Measurements from ENCODE around the gene HAUS7. TPM values are rescaled to one million over a fixed set of nuclear protein-coding genes. Genes with fewer than 3 reads are reported as not detected.

HAUS7 gene
- polyA plus RNA-seq, 6 donors from 2014 or later, result 16.0 to 30.6 (median 19.3) TPM

DNA sequence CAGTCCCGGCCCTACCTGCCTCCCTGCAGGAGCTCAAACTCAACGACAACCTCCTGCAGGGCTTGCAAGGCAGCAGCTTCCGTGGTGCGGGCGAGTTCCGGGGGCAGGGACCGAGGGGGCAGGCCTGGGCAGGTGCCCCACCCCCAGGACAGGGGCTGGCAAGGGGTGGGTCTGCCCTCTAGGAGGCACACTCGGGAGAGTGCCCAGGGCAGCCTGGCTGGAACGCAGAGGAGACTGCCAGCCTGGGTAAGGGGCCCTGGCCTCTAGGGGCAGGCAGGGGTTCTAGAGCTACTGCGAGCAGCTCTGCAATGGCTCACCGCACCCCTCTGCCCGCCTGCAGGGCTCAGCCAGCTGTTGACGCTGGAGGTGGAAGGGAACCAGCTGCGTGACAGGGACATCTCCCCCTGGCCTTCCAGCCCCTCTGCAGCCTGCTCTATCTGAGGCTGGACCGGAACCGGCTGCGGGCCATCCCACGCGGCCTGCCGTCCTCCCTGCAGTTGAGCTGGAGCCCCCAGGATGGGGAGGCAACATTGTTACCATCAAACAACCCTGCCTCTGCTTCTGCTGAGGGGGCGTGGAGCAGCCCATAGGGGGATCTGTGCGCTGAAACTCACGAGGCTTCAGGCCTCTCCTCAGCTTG, 12.1 kb upstream of the HAUS7 start:
- Mint-ChIP-seq H3K4me3 (no peak overlapping the region), H3K36me3 (no peaks in the 10 kb centered on the region), H3K27ac (no peak overlapping the region), H3K4me1 (no peaks in the 10 kb centered on the region), H3K9me3 (no peaks in the 10 kb centered on the region), H3K27me3 (peaks cover 0 to 12% (median 10%) of the 10 kb centered on the region in 3 donors)
- no peak for ATAC-seq (ENCODE audit: low read depth in 2 of 2)
- DNase-seq, result no peak

GRCh38 chrX:153481043-153481442, 10.7 kb upstream of the HAUS7 start:
- no peaks in the 10 kb centered on the region for H3K36me3 Mint-ChIP-seq
- no peak for DNase-seq
- no peaks in the 10 kb centered on the region for H3K4me1 Mint-ChIP-seq

GRCh38 chrX:153478746-153479145, 8.4 kb upstream of the HAUS7 start:
- ATAC-seq (ENCODE audit: low read depth in 2 of 2), result no peak
- H3K4me3 Mint-ChIP-seq, result no peak overlapping the region
- no peaks in the 10 kb centered on the region for H3K36me3 Mint-ChIP-seq
- H3K27me3 Mint-ChIP-seq, result peaks cover 0 to 12% (median 10%) of the 10 kb centered on the region in 3 donors
- DNase-seq, result no peak
- no peaks in the 10 kb centered on the region for H3K9me3 Mint-ChIP-seq
- H3K27ac Mint-ChIP-seq, result no peak overlapping the region
- H3K4me1 Mint-ChIP-seq, result peaks cover 0 to 3% (median 3%) of the 10 kb centered on the region in 3 donors

More at GRCh38 chrX:153481043-153481442, 10.7 kb upstream of the HAUS7 start:
- H3K27ac Mint-ChIP-seq, result no peak overlapping the region
- no peaks in the 10 kb centered on the region for H3K9me3 Mint-ChIP-seq
- peaks cover 0 to 12% (median 10%) of the 10 kb centered on the region in 3 donors for H3K27me3 Mint-ChIP-seq
- no peak overlapping the region for H3K4me3 Mint-ChIP-seq
- no peak for ATAC-seq (ENCODE audit: low read depth in 2 of 2)

GRCh38 chrX:153477901-153478300, 7.5 kb upstream of the HAUS7 start:
- peaks cover 0 to 3% (median 3%) of the 10 kb centered on the region in 3 donors for H3K4me1 Mint-ChIP-seq
- no peaks in the 10 kb centered on the region for H3K36me3 Mint-ChIP-seq
- peak overlapping the region in 1 of 6 donors; percentile 41 for H3K27ac Mint-ChIP-seq
- DNase-seq (no peak), ATAC-seq (ENCODE audit: low read depth in 2 of 2) (no peak)
- H3K9me3 Mint-ChIP-seq, result no peaks in the 10 kb centered on the region
- no peak overlapping the region for H3K4me3 Mint-ChIP-seq
- peaks cover 0 to 12% (median 10%) of the 10 kb centered on the region in 3 donors for H3K27me3 Mint-ChIP-seq

GRCh38 chrX:153477364-153477857, 7.0 kb upstream of the HAUS7 start:
- H3K27ac Mint-ChIP-seq, result no peak overlapping the region
- DNase-seq, result no peak
- no peak for ATAC-seq (ENCODE audit: low read depth in 2 of 2)
- H3K27me3 Mint-ChIP-seq, result peaks cover 0 to 12% (median 10%) of the 10 kb centered on the region in 3 donors
- H3K4me3 Mint-ChIP-seq, result no peak overlapping the region
- H3K4me1 Mint-ChIP-seq, result peaks cover 0 to 3% (median 3%) of the 10 kb centered on the region in 3 donors
- H3K9me3 Mint-ChIP-seq, result no peaks in the 10 kb centered on the region
- no peaks in the 10 kb centered on the region for H3K36me3 Mint-ChIP-seq

DNA sequence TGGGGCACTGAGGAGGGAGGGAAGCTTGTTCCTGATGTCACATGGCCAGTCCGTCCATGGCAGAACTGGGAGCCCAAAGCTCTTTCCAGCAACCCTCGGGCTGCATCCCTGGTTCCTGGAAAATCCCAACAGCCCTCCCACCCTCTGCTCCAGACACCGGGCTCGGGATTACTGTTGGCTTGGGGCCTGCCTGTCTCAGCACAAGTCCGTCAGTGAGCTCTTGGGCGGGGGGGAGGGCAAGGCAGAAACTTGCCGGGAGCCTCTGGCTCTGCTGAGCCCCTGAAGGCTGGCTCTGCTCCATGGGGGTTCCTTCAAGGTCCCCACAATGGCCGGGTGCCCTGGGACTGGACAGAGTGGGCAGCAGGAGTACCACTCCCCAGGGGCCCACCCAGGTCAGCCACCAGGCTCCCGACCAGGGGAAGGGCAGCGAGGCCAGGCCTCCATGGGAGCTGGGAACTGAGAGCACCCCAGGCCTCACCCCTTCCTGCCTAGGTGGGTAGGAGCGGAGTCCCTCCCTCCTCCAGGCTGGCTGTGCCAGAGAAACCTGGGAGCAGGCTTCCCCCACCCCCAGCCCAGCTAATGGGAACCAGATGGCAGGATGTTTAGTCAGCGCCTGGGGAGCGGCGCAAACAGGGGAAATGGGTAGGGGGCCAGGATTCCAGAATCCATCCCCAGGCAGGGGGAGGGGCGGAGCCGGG, 6.4 kb upstream of the HAUS7 start:
- no peak overlapping the region for H3K4me3 Mint-ChIP-seq
- H3K36me3 Mint-ChIP-seq, result no peaks in the 10 kb centered on the region
- peaks cover 0 to 3% (median 3%) of the 10 kb centered on the region in 3 donors for H3K4me1 Mint-ChIP-seq
- no peak overlapping the region for H3K27ac Mint-ChIP-seq
- no peak for ATAC-seq (ENCODE audit: low read depth in 2 of 2)
- H3K27me3 Mint-ChIP-seq, result peaks cover 0 to 12% (median 10%) of the 10 kb centered on the region in 3 donors
- DNase-seq, result no peak
- no peaks in the 10 kb centered on the region for H3K9me3 Mint-ChIP-seq

- Mint-ChIP-seq H3K27ac (no peak overlapping the region), H3K4me1 (peaks cover 0 to 6% (median 3%) of the 10 kb centered on the region in 3 donors), H3K36me3 (no peaks in the 10 kb centered on the region), H3K4me3 (peak overlapping the region in 4 of 8 donors; percentile 42 to 86 (median 62)), H3K27me3 (peaks cover 0 to 12% (median 10%) of the 10 kb centered on the region in 3 donors), H3K9me3 (peaks cover 0 to 1% (median 0%) of the 10 kb centered on the region in 7 donors)
- DNase-seq, result no peak
- ATAC-seq (ENCODE audit: low read depth in 2 of 2), result no peak
Observed at GRCh38 chrX:153475751-153476281, 5.4 kb upstream of the HAUS7 start.

GRCh38 chrX:153475271-153475670, 4.9 kb upstream of the HAUS7 start:
- DNase-seq (no peak), ATAC-seq (ENCODE audit: low read depth in 2 of 2) (no peak)
- no peak overlapping the region for H3K27ac Mint-ChIP-seq
- peaks cover 0 to 12% (median 10%) of the 10 kb centered on the region in 3 donors for H3K27me3 Mint-ChIP-seq
- H3K36me3 Mint-ChIP-seq, result no peaks in the 10 kb centered on the region
- peak overlapping the region in 7 of 8 donors; percentile 53 to 86 (median 65) for H3K4me3 Mint-ChIP-seq
- H3K9me3 Mint-ChIP-seq, result peaks cover 0 to 1% (median 0%) of the 10 kb centered on the region in 7 donors
- peaks cover 0 to 7% (median 3%) of the 10 kb centered on the region in 3 donors for H3K4me1 Mint-ChIP-seq

- DNase-seq (peak; percentile 33), ATAC-seq (ENCODE audit: low read depth in 2 of 2) (no peak)
- Mint-ChIP-seq H3K27me3 (peaks cover 0 to 12% (median 10%) of the 10 kb centered on the region in 3 donors), H3K4me1 (peaks cover 0 to 7% (median 4%) of the 10 kb centered on the region in 3 donors), H3K4me3 (peak overlapping the region in 2 of 8 donors; percentile 65), H3K27ac (no peak overlapping the region), H3K36me3 (no peaks in the 10 kb centered on the region), H3K9me3 (peaks cover 0 to 1% (median 0%) of the 10 kb centered on the region in 7 donors)
Observed at GRCh38 chrX:153474718-153475117, 4.3 kb upstream of the HAUS7 start.

DNA sequence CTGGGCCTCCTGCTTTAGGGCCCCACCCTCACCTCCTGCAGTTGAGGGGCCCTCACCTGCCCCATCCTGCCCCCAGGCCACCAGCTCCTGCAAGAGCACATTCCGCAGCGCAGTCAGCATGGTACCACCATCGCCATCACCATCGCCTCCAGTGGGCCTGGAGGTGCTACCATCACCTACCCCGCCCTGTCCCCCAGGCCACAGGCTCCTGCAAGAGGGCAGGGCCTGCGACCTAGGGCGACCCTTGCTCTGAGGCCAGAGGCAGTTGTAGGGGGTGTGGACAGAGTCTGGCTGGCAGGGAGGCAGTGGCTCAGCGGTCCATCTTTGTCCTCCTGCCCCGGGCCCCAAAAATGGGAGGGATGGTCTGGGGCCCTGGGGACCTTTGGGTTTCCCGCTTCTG, 3.9 kb upstream of the HAUS7 start:
- DNase-seq, result no peak
- H3K27ac Mint-ChIP-seq, result no peak overlapping the region
- H3K36me3 Mint-ChIP-seq, result no peaks in the 10 kb centered on the region
- peaks cover 0 to 1% (median 0%) of the 10 kb centered on the region in 7 donors for H3K9me3 Mint-ChIP-seq
- ATAC-seq (ENCODE audit: low read depth in 2 of 2), result no peak
- H3K27me3 Mint-ChIP-seq, result peaks cover 0 to 12% (median 10%) of the 10 kb centered on the region in 3 donors
- H3K4me1 Mint-ChIP-seq, result peaks cover 0 to 12% (median 7%) of the 10 kb centered on the region in 3 donors
- H3K4me3 Mint-ChIP-seq, result peak overlapping the region in 6 of 8 donors; percentile 29 to 73 (median 64)

GRCh38 chrX:153473126-153473525, 2.8 kb upstream of the HAUS7 start:
- ATAC-seq (ENCODE audit: low read depth in 2 of 2), result no peak

DNA sequence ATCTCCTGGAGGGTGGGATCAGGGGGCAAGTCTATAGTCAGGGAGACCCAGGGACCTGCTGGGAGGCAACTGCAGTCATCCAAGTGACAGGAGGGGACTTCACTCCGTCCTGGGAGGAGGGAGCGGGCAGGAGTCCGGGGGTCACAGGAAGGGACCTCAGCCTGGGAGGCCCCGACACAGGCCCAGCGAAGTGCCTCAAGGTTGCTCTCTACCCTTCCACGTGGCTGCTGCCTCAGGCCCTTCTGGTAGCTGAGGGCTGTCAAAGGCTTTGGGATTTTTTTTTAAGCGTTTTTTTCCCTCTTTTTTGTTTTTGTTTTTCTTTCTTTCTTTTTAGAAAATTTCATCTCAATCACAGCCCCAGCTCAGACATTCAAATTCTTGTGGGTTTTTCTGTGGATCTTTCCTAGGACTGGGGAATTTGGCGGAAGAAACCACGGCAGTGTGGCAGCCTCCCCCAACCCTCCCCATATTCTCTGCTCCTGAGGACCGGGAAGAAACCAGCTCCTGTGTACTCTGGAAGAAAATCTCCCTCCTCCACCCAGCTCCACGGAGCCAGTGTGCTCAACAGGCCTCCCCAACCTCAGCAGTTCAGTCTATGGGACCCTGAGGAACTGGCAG, 1.4 kb upstream of the HAUS7 start:
- no peak for DNase-seq
- Mint-ChIP-seq H3K4me3 (peak overlapping the region in 4 of 8 donors; percentile 37 to 74 (median 46)), H3K27me3 (no peaks in the 10 kb centered on the region), H3K9me3 (peaks cover 0 to 1% (median 0%) of the 10 kb centered on the region in 7 donors), H3K27ac (no peak overlapping the region), H3K4me1 (peaks cover 6 to 22% (median 13%) of the 10 kb centered on the region in 3 donors), H3K36me3 (peaks cover 0 to 7% of the 10 kb centered on the region in 2 donors)
- no peak for ATAC-seq (ENCODE audit: low read depth in 2 of 2)

More at GRCh38 chrX:153473126-153473525, 2.8 kb upstream of the HAUS7 start:
- no peaks in the 10 kb centered on the region for H3K36me3 Mint-ChIP-seq
- H3K4me1 Mint-ChIP-seq, result peaks cover 0 to 16% (median 7%) of the 10 kb centered on the region in 3 donors
- peaks cover 0 to 6% (median 6%) of the 10 kb centered on the region in 3 donors for H3K27me3 Mint-ChIP-seq
- H3K27ac Mint-ChIP-seq, result peak overlapping the region in 1 of 6 donors; percentile 71
- DNase-seq, result no peak
- peaks cover 0 to 1% (median 0%) of the 10 kb centered on the region in 7 donors for H3K9me3 Mint-ChIP-seq
- H3K4me3 Mint-ChIP-seq, result peak overlapping the region in 6 of 8 donors; percentile 26 to 80 (median 54)

Measured in naive B cell (primary cell).